ENCODE measurements around the gene BCL10.

The BCL10 gene

DNA sequence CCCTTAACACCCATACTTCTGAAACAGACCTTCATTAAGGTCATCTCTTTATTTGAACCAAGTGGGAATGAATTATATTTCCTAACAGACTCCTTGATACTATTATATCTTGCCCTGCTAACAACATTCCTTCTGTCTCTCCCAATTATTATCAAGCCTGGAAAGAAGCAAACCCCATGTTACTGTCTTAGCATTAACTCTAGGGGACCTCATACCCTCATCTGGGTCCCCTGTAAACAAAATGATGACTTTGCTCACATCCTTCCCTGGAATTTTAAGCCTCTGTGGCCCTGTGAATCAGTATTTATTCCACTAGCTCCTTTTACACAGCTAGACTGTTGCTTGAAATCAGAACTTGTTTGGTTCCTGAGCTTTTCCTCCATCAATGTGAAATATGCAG, 38.3 kb upstream of the BCL10 start:
- no peaks in the 10 kb centered on the region for H3K4me1 ChIP-seq (ENCODE audit: insufficient read depth, low read length, poor library complexity, severe bottlenecking)
- no peaks in the 10 kb centered on the region for H4K20me1 ChIP-seq (ENCODE audit: insufficient read depth, low read length, poor library complexity, severe bottlenecking)
- H3K4me3 ChIP-seq (ENCODE audit: low read length, poor library complexity, severe bottlenecking), result no peak overlapping the region
- H3K9me3 ChIP-seq (ENCODE audit: insufficient read depth, low read depth, low read length), result no peaks in the 10 kb centered on the region
- H3K4me2 ChIP-seq (ENCODE audit: low read depth, low read length, poor library complexity, severe bottlenecking), result no peak overlapping the region
- H3K79me2 ChIP-seq (ENCODE audit: insufficient read depth, low read length), result no peaks in the 10 kb centered on the region
- TF ChIP-seq EZH2phosphoT487 (IDR thresholded peaks at IDR 0.05; ENCODE audit: borderline replicate concordance), result no peak
- TF ChIP-seq, protein P1, sequence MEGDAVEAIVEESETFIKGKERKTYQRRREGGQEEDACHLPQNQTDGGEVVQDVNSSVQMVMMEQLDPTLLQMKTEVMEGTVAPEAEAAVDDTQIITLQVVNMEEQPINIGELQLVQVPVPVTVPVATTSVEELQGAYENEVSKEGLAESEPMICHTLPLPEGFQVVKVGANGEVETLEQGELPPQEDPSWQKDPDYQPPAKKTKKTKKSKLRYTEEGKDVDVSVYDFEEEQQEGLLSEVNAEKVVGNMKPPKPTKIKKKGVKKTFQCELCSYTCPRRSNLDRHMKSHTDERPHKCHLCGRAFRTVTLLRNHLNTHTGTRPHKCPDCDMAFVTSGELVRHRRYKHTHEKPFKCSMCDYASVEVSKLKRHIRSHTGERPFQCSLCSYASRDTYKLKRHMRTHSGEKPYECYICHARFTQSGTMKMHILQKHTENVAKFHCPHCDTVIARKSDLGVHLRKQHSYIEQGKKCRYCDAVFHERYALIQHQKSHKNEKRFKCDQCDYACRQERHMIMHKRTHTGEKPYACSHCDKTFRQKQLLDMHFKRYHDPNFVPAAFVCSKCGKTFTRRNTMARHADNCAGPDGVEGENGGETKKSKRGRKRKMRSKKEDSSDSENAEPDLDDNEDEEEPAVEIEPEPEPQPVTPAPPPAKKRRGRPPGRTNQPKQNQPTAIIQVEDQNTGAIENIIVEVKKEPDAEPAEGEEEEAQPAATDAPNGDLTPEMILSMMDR (conservative IDR thresholded peaks at IDR 0.05; ENCODE audit: low read length), result no peak
- H3K9me2 ChIP-seq (replicated peaks; ENCODE audit: low read depth, low read length), result no peaks in the 10 kb centered on the region
- no peak overlapping the region for H2AFZ ChIP-seq (ENCODE audit: low read length)
- H3K36me3 ChIP-seq (ENCODE audit: insufficient read depth, low read length), result no peaks in the 10 kb centered on the region
- no peak overlapping the region for H3K9ac ChIP-seq (ENCODE audit: low read depth, low read length, poor library complexity, severe bottlenecking)
- no peaks in the 10 kb centered on the region for H3F3A ChIP-seq (ENCODE audit: low read depth)
- H3K27me3 ChIP-seq (ENCODE audit: insufficient read depth, low read length, poor library complexity, severe bottlenecking), result no peaks in the 10 kb centered on the region

DNA sequence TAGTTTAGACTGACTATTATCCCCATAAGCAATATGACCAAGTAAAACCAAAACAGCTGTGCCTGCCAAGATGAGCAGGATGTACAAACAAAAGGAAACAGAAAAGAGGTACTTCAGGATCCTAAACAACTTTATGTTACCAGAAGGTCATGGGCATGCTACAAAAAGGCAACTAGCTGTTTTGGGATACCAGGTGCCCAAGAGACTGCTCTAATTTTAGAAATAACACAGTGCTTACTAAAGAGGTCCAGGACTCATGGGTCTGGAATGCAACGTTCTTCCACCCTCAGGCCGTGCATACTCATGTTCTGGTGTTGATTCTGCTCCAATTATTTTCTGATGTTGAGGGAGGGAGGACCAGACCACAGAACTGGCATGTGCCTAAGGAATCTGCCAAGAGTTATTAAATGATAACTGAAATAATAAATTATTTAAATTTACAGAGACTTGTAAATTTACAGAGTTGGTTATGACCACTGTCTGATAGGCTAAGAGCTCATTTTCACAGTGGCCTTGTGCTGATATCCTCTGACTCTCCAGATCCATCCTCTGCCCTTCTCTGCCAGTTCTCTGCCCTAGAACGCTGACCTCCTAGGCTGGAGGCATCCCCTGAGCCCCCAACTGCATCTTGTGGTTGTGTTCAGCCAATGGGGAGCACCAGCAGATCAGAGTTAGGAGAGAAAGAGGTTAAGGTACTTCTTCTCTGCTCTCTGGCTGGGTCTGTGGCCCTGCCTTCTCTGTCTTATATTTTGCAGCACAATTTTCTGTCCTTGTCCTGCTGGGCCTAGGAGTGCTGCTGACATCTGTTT, 37.7 kb upstream of the BCL10 start:
- Histone ChIP-seq H3K36me3 (ENCODE audit: insufficient read depth, low read length) (no peaks in the 10 kb centered on the region), H3F3A (ENCODE audit: low read depth) (no peaks in the 10 kb centered on the region), H3K4me2 (ENCODE audit: low read depth, low read length, poor library complexity, severe bottlenecking) (no peak overlapping the region), H3K9me3 (ENCODE audit: insufficient read depth, low read depth, low read length) (no peaks in the 10 kb centered on the region), H3K9ac (ENCODE audit: low read depth, low read length, poor library complexity, severe bottlenecking) (no peak overlapping the region), H2AFZ (ENCODE audit: low read length) (no peak overlapping the region), H4K20me1 (ENCODE audit: insufficient read depth, low read length, poor library complexity, severe bottlenecking) (no peaks in the 10 kb centered on the region), H3K9me2 (replicated peaks; ENCODE audit: low read depth, low read length) (no peaks in the 10 kb centered on the region), H3K4me3 (ENCODE audit: low read length, poor library complexity, severe bottlenecking) (no peak overlapping the region), H3K27me3 (ENCODE audit: insufficient read depth, low read length, poor library complexity, severe bottlenecking) (no peaks in the 10 kb centered on the region), H3K79me2 (ENCODE audit: insufficient read depth, low read length) (no peaks in the 10 kb centered on the region), H3K4me1 (ENCODE audit: insufficient read depth, low read length, poor library complexity, severe bottlenecking) (no peaks in the 10 kb centered on the region)
- TF ChIP-seq, protein P1 (conservative IDR thresholded peaks at IDR 0.05; ENCODE audit: low read length), result no peak
- no peak for TF ChIP-seq EZH2phosphoT487 (IDR thresholded peaks at IDR 0.05; ENCODE audit: borderline replicate concordance)

DNA sequence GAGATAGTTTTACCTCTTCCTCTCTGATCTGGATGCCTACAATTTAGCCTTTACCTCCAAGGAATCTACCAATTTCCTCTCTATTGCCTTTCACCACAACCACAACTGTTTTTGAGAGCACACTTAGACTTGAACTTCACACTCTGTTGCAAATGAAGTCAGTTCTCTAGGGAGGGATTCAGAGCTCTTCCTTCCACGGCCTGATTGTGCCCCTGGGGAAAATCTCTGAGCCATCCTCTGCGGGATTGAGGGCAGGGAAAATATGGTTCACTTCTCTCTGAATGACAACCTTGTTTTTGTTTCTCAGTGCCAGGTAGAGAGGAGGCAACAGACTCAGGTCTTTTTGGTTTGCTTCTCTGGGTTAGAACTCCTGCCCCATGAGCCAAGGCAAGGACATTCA, 35.4 kb upstream of the BCL10 start:
- Histone ChIP-seq H3K4me3 (ENCODE audit: low read length, poor library complexity, severe bottlenecking) (no peak overlapping the region), H2AFZ (ENCODE audit: low read length) (no peak overlapping the region), H3K4me2 (ENCODE audit: low read depth, low read length, poor library complexity, severe bottlenecking) (no peak overlapping the region), H3K79me2 (ENCODE audit: insufficient read depth, low read length) (no peaks in the 10 kb centered on the region), H3K9me3 (ENCODE audit: insufficient read depth, low read depth, low read length) (no peaks in the 10 kb centered on the region), H3K9ac (ENCODE audit: low read depth, low read length, poor library complexity, severe bottlenecking) (no peak overlapping the region), H4K20me1 (ENCODE audit: insufficient read depth, low read length, poor library complexity, severe bottlenecking) (no peaks in the 10 kb centered on the region), H3K27me3 (ENCODE audit: insufficient read depth, low read length, poor library complexity, severe bottlenecking) (no peaks in the 10 kb centered on the region), H3F3A (ENCODE audit: low read depth) (no peaks in the 10 kb centered on the region), H3K4me1 (ENCODE audit: insufficient read depth, low read length, poor library complexity, severe bottlenecking) (no peaks in the 10 kb centered on the region), H3K36me3 (ENCODE audit: insufficient read depth, low read length) (no peaks in the 10 kb centered on the region), H3K9me2 (replicated peaks; ENCODE audit: low read depth, low read length) (no peaks in the 10 kb centered on the region)
- TF ChIP-seq, protein P1 (conservative IDR thresholded peaks at IDR 0.05; ENCODE audit: low read length), result no peak
- TF ChIP-seq EZH2phosphoT487 (IDR thresholded peaks at IDR 0.05; ENCODE audit: borderline replicate concordance), result no peak

Measured in Loucy (cell line).